Tibial nerve (tissue), 4 donors: Measurements from ENCODE around the gene RAPGEF5.

ENCODE experiments used
- CTCF ChIP-seq, 5 experiments: fragments of 200-600 bp in 3 of 5; fragments of 450-650 bp in 2 of 5; sonication (generic) in 3 of 5; IDR thresholded peaks; one replicate each; pipeline ENCODE4 v1.5.1; 2016 to 2019; ENCODE audit warnings: antibody characterized with exemption in 5 of 5, mild to moderate bottlenecking in 3 of 5, moderate library complexity in 2 of 5
- EP300 ChIP-seq, 2 donors: sonication (generic); formaldehyde crosslinking; IDR thresholded peaks; one replicate each; pipeline ENCODE4 v1.6.1; 2017; ENCODE audit warnings: antibody characterized with exemption in 2 of 2, mild to moderate bottlenecking in 1 of 2
- POLR2A ChIP-seq, 2 donors: fragments of 450-650 bp; IDR thresholded peaks; one replicate each; pipeline ENCODE4 v1.6.1; 2017; ENCODE audit warnings: antibody characterized with exemption in 2 of 2, mild to moderate bottlenecking in 2 of 2, moderate library complexity in 2 of 2

GRCh38 chr7:22129819-22130580, 227.0 kb downstream of the RAPGEF5 start:
- TF ChIP-seq CTCF (IDR thresholded peaks at IDR 0.05) (no peak), POLR2A (IDR thresholded peaks at IDR 0.05) (no peak), EP300 (IDR thresholded peaks at IDR 0.05) (no peak)
